HL-60 (cell line): ENCODE results near the gene RNASEL.
A peak's percentile ranks its signal among the peaks of the same experiment; 100 is the strongest.

Experiments
- DNase-seq, 2 experiments: peaks; one replicate each; pipeline ENCODE4 v3.0.0-alpha.2; 2010 to 2020; ENCODE audit warnings: low read depth in 1 of 2, low spot score in 1 of 2
- H3K27ac ChIP-seq: fragments of 250-450 bp; sonication (Bioruptor Pico); replicated peaks from 2 replicates; pipeline ENCODE4 v1.5.1; 2020; ENCODE audit warnings: mild to moderate bottlenecking, moderate library complexity
- H3K27me3 ChIP-seq: fragments of 250-450 bp; sonication (Bioruptor Pico); 2 replicates; pipeline ENCODE4 v1.5.1; 2021; ENCODE audit warnings: mild to moderate bottlenecking, moderate library complexity; ENCODE audit not compliant: insufficient read depth, poor library complexity, severe bottlenecking
- H3K4me3 ChIP-seq: replicated peaks from 2 replicates; pipeline ENCODE4 v1.5.1; 2011; ENCODE audit warnings: mild to moderate bottlenecking, control low read depth, low read length; ENCODE audit not compliant: insufficient read depth
- GABPA ChIP-seq: IDR thresholded peaks from 2 replicates; pipeline ENCODE4 v1.6.1; 2012; ENCODE audit warnings: low read depth
- POLR2AphosphoS5 ChIP-seq: IDR thresholded peaks from 2 replicates; pipeline ENCODE4 v1.6.1; 2012; ENCODE audit warnings: low read depth
- SPI1 ChIP-seq: IDR thresholded peaks from 2 replicates; pipeline ENCODE4 v1.6.1; 2012; ENCODE audit warnings: low read depth, mild to moderate bottlenecking, borderline replicate concordance
- TF ChIP-seq, protein P1 (sequence below): IDR thresholded peaks from 2 replicates; pipeline ENCODE4 v1.6.1; 2012; ENCODE audit warnings: low read depth; ENCODE audit not compliant: insufficient replicate concordance
- TF ChIP-seq, protein P2 (sequence below): IDR thresholded peaks from one replicate; pipeline ENCODE4 v1.5.1; 2011; ENCODE audit warnings: low read length, control low read depth, inconsistent platforms; ENCODE audit not compliant: insufficient read depth

The RNASEL gene

DNA sequence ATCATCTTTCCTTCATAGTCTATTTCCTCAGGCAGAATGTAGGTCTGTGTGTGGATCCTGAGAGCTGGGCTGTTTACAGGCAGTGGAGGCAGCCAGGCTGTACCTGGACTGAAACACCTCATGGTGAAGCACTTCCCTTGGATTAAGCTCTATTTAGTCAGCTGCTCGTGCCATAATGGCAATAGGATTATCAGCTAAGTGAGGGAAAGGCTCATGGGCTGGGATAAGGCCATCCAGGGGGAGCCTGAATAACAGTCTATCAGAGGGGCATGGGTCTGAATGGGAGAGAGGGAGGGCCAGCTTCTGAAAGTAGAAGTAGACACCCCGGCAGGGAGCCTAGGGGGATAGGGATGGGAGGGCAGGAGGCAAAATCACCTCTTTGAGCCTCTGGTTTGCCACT, 8.3 kb downstream of the RNASEL start:
- no peak for TF ChIP-seq SPI1
- TF ChIP-seq POLR2AphosphoS5, result no peak
- TF ChIP-seq, protein P1, sequence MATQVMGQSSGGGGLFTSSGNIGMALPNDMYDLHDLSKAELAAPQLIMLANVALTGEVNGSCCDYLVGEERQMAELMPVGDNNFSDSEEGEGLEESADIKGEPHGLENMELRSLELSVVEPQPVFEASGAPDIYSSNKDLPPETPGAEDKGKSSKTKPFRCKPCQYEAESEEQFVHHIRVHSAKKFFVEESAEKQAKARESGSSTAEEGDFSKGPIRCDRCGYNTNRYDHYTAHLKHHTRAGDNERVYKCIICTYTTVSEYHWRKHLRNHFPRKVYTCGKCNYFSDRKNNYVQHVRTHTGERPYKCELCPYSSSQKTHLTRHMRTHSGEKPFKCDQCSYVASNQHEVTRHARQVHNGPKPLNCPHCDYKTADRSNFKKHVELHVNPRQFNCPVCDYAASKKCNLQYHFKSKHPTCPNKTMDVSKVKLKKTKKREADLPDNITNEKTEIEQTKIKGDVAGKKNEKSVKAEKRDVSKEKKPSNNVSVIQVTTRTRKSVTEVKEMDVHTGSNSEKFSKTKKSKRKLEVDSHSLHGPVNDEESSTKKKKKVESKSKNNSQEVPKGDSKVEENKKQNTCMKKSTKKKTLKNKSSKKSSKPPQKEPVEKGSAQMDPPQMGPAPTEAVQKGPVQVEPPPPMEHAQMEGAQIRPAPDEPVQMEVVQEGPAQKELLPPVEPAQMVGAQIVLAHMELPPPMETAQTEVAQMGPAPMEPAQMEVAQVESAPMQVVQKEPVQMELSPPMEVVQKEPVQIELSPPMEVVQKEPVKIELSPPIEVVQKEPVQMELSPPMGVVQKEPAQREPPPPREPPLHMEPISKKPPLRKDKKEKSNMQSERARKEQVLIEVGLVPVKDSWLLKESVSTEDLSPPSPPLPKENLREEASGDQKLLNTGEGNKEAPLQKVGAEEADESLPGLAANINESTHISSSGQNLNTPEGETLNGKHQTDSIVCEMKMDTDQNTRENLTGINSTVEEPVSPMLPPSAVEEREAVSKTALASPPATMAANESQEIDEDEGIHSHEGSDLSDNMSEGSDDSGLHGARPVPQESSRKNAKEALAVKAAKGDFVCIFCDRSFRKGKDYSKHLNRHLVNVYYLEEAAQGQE, result no peak
- TF ChIP-seq, protein P2, sequence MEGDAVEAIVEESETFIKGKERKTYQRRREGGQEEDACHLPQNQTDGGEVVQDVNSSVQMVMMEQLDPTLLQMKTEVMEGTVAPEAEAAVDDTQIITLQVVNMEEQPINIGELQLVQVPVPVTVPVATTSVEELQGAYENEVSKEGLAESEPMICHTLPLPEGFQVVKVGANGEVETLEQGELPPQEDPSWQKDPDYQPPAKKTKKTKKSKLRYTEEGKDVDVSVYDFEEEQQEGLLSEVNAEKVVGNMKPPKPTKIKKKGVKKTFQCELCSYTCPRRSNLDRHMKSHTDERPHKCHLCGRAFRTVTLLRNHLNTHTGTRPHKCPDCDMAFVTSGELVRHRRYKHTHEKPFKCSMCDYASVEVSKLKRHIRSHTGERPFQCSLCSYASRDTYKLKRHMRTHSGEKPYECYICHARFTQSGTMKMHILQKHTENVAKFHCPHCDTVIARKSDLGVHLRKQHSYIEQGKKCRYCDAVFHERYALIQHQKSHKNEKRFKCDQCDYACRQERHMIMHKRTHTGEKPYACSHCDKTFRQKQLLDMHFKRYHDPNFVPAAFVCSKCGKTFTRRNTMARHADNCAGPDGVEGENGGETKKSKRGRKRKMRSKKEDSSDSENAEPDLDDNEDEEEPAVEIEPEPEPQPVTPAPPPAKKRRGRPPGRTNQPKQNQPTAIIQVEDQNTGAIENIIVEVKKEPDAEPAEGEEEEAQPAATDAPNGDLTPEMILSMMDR, result no peak
- TF ChIP-seq GABPA, result no peak
- no peaks in the 10 kb centered on the region for H3K27me3 ChIP-seq
- no peak overlapping the region for H3K4me3 ChIP-seq
- H3K27ac ChIP-seq, result no peak overlapping the region
- DNase-seq, result no peak

DNA sequence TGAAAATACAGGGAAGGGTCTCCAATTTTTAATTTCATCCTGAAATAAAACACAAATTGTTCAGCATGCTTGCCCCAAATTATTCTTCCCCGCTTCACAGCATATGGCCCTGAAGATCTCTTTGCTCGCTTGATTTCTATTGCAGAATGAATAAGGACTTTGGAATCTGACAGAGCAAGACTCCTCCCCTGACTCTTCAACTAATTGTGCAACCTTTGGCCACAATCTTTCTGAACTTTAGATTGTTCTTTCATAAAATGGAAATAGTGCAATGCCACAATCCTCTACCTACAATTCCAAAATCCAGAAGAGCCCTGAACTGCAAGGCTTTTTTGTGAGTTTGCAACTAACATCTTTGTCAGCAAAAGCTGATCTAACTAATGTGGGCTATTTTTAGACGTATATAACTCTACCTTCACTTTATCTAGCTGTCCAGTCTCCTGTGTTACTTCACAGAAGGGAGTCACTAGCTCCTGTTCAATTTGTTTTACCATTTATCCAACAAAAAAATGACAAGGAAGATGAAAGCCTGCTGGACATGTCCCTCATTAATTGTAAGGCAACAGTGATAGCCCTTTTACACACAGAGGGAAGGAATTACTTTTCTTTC, 13.4 kb downstream of the RNASEL start:
- TF ChIP-seq POLR2AphosphoS5, result no peak
- TF ChIP-seq GABPA, result no peak
- TF ChIP-seq SPI1, result no peak
- no peaks in the 10 kb centered on the region for H3K27me3 ChIP-seq
- no peak overlapping the region for H3K27ac ChIP-seq
- H3K4me3 ChIP-seq, result no peak overlapping the region
- DNase-seq, result peak in 1 of 2 experiments; percentile 23

DNA sequence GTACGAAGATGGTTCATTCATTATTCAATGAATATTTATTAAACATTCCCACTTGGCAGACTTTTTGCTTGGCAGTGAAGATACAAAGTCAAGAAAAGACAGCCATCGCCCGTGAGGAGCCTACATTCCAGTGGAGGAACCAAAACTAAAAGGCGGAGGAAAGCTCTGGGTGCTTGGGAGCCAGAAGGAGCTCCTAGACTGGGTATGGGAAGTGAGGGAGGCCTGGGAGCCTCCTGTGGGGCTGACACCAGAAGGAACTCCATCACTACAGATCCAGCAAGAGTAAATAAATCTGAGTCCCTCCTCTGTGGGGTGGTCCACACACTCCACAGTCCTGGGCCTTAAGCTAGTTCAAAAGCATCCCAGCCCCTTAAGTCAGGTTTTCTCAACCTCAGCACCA, 14.9 kb downstream of the RNASEL start:
- DNase-seq, result no peak
- TF ChIP-seq POLR2AphosphoS5 (no peak), SPI1 (no peak)
- TF ChIP-seq, protein P1, result no peak
- TF ChIP-seq, protein P2, result no peak
- H3K27me3 ChIP-seq, result no peaks in the 10 kb centered on the region
- no peak overlapping the region for H3K27ac ChIP-seq
- H3K4me3 ChIP-seq, result no peak overlapping the region

DNA sequence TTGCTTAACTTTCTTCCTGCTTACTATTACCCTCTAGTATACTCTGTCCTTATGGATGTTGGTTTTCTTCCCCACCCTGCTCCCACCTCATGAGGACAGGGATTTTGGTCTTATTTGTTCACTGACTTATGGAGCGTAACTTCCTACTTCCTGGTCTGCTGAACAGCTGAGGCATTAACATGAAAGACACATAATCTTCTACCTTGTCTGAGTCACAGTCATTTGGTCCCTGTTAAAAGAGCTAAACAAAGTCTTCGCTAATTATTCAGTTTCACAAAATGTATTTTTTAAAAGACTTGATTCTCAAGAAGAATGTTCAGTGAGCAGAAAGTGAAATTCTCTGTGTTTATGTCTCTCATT, 18.5 kb downstream of the RNASEL start:
- Histone ChIP-seq H3K27ac (no peak overlapping the region), H3K27me3 (no peaks in the 10 kb centered on the region), H3K4me3 (no peak overlapping the region)
- no peak for DNase-seq
- TF ChIP-seq SPI1 (no peak), POLR2AphosphoS5 (no peak), GABPA (no peak)
- TF ChIP-seq, protein P2, result no peak
- TF ChIP-seq, protein P1, result no peak
